Ishikawa (cell line): Measurements from ENCODE around the gene FKBP2.

Experiments
- FOXM1 ChIP-seq: IDR thresholded peaks from 2 replicates; pipeline ENCODE4 v1.6.1; 2012; ENCODE audit warnings: low read depth, borderline replicate concordance
- REST ChIP-seq: IDR thresholded peaks from 2 replicates; pipeline ENCODE4 v1.6.1; 2012; ENCODE audit warnings: low read depth, mild to moderate bottlenecking
- TAF1 ChIP-seq: IDR thresholded peaks from 2 replicates; pipeline ENCODE4 v1.6.1; 2012; ENCODE audit warnings: low read depth, mild to moderate bottlenecking
- YY1 ChIP-seq: IDR thresholded peaks from 2 replicates; pipeline ENCODE4 v1.6.1; 2012; ENCODE audit warnings: low read depth
- ZBTB7A ChIP-seq: IDR thresholded peaks from 2 replicates; pipeline ENCODE4 v1.6.1; 2012; ENCODE audit warnings: low read depth

- TF ChIP-seq REST = no peak
- no peak for TF ChIP-seq FOXM1
- TF ChIP-seq YY1 = no peak
- TF ChIP-seq ZBTB7A = no peak
- no peak for TF ChIP-seq TAF1
These were observed 8.5 kb upstream of the FKBP2 start for GRCh38 chr11:64232182-64232966.
